Gastrocnemius medialis (tissue), 4 donors: Measurements from ENCODE around the gene MLIP. TPM values are rescaled to one million over a fixed set of nuclear protein-coding genes. Genes with fewer than 3 reads are reported as not detected.

Experiments
- ATAC-seq, 2 donors: fragments of 150-250 bp; one replicate each; pipeline ENCODE4 v1.9.1; 2016
- DNase-seq, 2 donors: peaks; one replicate each; pipeline ENCODE4 v3.0.0-alpha.2; 2019
- H3K27ac ChIP-seq, 4 donors: fragments of 200-600 bp; sonication (generic); 1 replicate in 1 of 4; 2 replicates in 3 of 4; pipeline ENCODE4 v1.5.1; 2016 to 2018; ENCODE audit warnings: mild to moderate bottlenecking in 2 of 4, moderate library complexity in 1 of 4
- H3K27me3 ChIP-seq, 3 donors: fragments of 200-600 bp; sonication (generic) in 2 of 3; 1 replicate in 1 of 3; 2 replicates in 2 of 3; pipeline versions ENCODE4 v1.5.1 to v1.6.0; 2016 to 2019; ENCODE audit warnings: mild to moderate bottlenecking in 1 of 3, moderate library complexity in 1 of 3
- H3K36me3 ChIP-seq, 2 donors: fragments of 200-600 bp; sonication (generic) in 1 of 2; one replicate each; pipeline ENCODE4 v1.5.1; 2017 to 2018
- H3K4me1 ChIP-seq, 2 donors: fragments of 200-600 bp; sonication (generic) in 1 of 2; one replicate each; pipeline ENCODE4 v1.5.1; 2016 to 2017; ENCODE audit warnings: mild to moderate bottlenecking in 2 of 2
- H3K4me3 ChIP-seq, 4 donors: fragments of 200-600 bp; sonication (generic) in 3 of 4; 1 replicate in 1 of 4; 2 replicates in 3 of 4; pipeline ENCODE4 v1.5.1; 2016 to 2019; ENCODE audit warnings: mild to moderate bottlenecking in 2 of 4
- H3K9me3 ChIP-seq, 3 donors: fragments of 200-600 bp; sonication (generic) in 2 of 3; 1 replicate in 1 of 3; 2 replicates in 2 of 3; pipeline ENCODE4 v1.5.1; 2016 to 2019
- CTCF ChIP-seq, 5 experiments: fragments of 450-650 bp in 3 of 5; fragments of 200-600 bp in 2 of 5; sonication (generic) in 2 of 5; IDR thresholded peaks in 4 of 5; conservative IDR thresholded peaks in 1 of 5; 1 replicate in 4 of 5; 2 replicates in 1 of 5; pipeline ENCODE4 v1.5.1; 2016 to 2019; ENCODE audit warnings: antibody characterized with exemption in 5 of 5, mild to moderate bottlenecking in 3 of 5, moderate library complexity in 3 of 5
- POLR2A ChIP-seq, 2 donors: fragments of 450-650 bp; IDR thresholded peaks; one replicate each; pipeline ENCODE4 v1.6.1; 2017; ENCODE audit warnings: antibody characterized with exemption in 2 of 2, mild to moderate bottlenecking in 2 of 2, moderate library complexity in 2 of 2
- in situ Hi-C, 4 donors: fragments of 200-750 bp; cut with MboI; loops; one replicate each; pipeline versions ENCODE4 v1.15.0 to v1.8.0; 2017; ENCODE audit warnings: low sequenced_read_pairs in 4 of 4
- intact Hi-C: fragments of 100-400 bp; cut with DNase I; formaldehyde crosslinking; loops from one replicate; pipeline ENCODE4 v1.15.1; 2023; ENCODE audit warnings: low total_unique reads
- total RNA-seq, 4 donors: library from RNA; depleted of rRNA; stranded (reverse); fragments of >200 nt; gene quantifications; one replicate each; pipeline versions ENCODE4 v1.1.0 to v1.2.3, GENCODE V29; 2016

The MLIP gene
- total RNA-seq, 4 donors from 2014 or later, result 130 to 200 (median 160) TPM

DNA sequence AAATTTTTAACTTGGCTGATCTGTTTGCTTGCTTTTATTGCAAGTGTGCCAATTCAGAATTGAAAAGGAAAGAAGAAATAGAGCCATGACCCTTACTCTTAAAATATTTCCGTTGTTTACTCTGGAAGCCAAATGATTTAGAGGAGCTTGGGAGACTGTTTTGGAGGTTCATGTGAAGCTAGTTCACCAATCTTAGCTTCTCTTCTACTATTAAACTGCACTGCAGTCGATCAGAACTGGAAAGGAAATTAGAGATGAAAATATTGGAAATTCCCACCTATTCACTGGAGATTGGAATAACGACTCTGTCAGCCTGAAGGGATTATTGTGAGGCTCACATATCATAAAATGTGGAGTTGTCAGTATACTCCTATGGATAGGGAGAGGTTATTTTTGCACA lies 81.8 kb downstream of the MLIP start:
- no peak overlapping the region for H3K4me3 ChIP-seq
- peaks cover 0 to 32% of the 10 kb centered on the region in 2 donors for H3K36me3 ChIP-seq
- TF ChIP-seq POLR2A (IDR thresholded peaks at IDR 0.05), result no peak
- TF ChIP-seq CTCF (IDR thresholded peaks at IDR 0.05 in 4 of 5, conservative IDR thresholded peaks at IDR 0.05 in 1 of 5), result no peak
- intact Hi-C loops, result no loop called here
- H3K27me3 ChIP-seq, result no peaks in the 10 kb centered on the region
- DNase-seq, result no peak
- H3K9me3 ChIP-seq, result no peaks in the 10 kb centered on the region
- H3K4me1 ChIP-seq, result peaks cover 0 to 8% of the 10 kb centered on the region in 2 donors
- no peak for ATAC-seq
- H3K27ac ChIP-seq, result peak overlapping the region in 3 of 4 donors; percentile 23 to 51 (median 27)
- in situ Hi-C loops, result no loop called here

- Histone ChIP-seq H3K4me1 (peaks cover 0 to 8% of the 10 kb centered on the region in 2 donors), H3K4me3 (no peak overlapping the region), H3K27me3 (no peaks in the 10 kb centered on the region), H3K9me3 (no peaks in the 10 kb centered on the region), H3K36me3 (peaks cover 0 to 29% of the 10 kb centered on the region in 2 donors), H3K27ac (peak overlapping the region in 3 of 4 donors; percentile 23 to 51 (median 27))
- in situ Hi-C loops (no loop called here), intact Hi-C loops (no loop called here)
- ATAC-seq (no peak), DNase-seq (no peak)
- TF ChIP-seq POLR2A (IDR thresholded peaks at IDR 0.05), result no peak
- no peak for TF ChIP-seq CTCF (IDR thresholded peaks at IDR 0.05 in 4 of 5, conservative IDR thresholded peaks at IDR 0.05 in 1 of 5)
Measured at GRCh38 chr6:54193560-54193959, 82.3 kb downstream of the MLIP start.

- Histone ChIP-seq H3K27me3 (no peaks in the 10 kb centered on the region), H3K4me1 (peaks cover 0 to 8% of the 10 kb centered on the region in 2 donors), H3K4me3 (no peak overlapping the region), H3K36me3 (peaks cover 0 to 28% of the 10 kb centered on the region in 2 donors), H3K27ac (peak overlapping the region in 2 of 4 donors; percentile 27 to 31), H3K9me3 (no peaks in the 10 kb centered on the region)
- intact Hi-C loops (no loop called here), in situ Hi-C loops (no loop called here)
- TF ChIP-seq CTCF (IDR thresholded peaks at IDR 0.05 in 4 of 5, conservative IDR thresholded peaks at IDR 0.05 in 1 of 5) (no peak), POLR2A (IDR thresholded peaks at IDR 0.05) (no peak)
- peak in 1 of 2 donors; percentile 22 for ATAC-seq
- no peak for DNase-seq
Measured at GRCh38 chr6:54194067-54194466, 82.8 kb downstream of the MLIP start.

DNA sequence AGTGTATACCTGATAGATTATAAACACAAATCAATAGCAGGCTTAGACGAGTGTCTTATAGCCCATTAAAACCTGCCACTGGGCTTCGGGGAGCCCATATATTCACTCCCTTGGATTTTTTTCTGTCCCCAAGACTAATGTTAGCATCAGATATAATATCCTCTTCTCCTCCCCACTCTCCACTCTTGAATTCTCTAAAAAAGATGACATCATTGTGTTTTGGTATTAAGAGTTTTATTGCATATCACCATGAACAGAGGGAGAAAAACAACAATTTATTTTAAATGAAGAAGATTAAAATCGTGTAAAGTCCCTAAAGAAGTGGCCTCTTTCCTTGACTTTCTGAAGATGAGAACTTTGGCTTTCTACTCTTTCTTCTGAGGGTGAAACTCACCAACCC lies 84.4 kb downstream of the MLIP start:
- in situ Hi-C loops, result no loop called here
- ATAC-seq, result no peak
- Histone ChIP-seq H3K4me3 (no peak overlapping the region), H3K36me3 (peaks cover 0 to 15% of the 10 kb centered on the region in 2 donors), H3K27ac (no peak overlapping the region), H3K9me3 (no peaks in the 10 kb centered on the region), H3K27me3 (no peaks in the 10 kb centered on the region), H3K4me1 (peaks cover 0 to 8% of the 10 kb centered on the region in 2 donors)
- intact Hi-C loops, result no loop called here
- no peak for TF ChIP-seq CTCF (IDR thresholded peaks at IDR 0.05 in 4 of 5, conservative IDR thresholded peaks at IDR 0.05 in 1 of 5)
- TF ChIP-seq POLR2A (IDR thresholded peaks at IDR 0.05), result no peak
- DNase-seq, result no peak

DNA sequence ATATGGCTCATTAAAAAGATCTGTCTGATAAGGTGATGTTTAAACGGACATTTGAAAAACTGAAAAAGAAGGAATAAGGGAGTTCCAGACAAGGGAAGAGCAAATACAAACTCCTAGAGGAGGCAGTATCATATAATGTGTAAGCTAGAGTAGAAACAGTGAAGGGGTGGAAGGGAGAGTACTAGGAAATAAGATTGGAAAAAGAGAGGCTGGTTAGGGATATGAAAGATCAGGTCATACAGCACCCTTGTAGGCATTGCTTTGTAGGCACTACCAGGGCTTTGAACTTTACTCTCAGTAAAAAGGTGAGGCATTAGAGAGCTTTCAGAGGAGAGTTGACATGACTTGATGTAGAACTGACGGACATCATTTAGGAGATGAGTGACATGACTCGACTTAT lies 85.7 kb downstream of the MLIP start:
- peaks cover 0 to 15% of the 10 kb centered on the region in 2 donors for H3K36me3 ChIP-seq
- H3K27me3 ChIP-seq, result no peaks in the 10 kb centered on the region
- peaks cover 0 to 8% of the 10 kb centered on the region in 2 donors for H3K4me1 ChIP-seq
- H3K4me3 ChIP-seq, result no peak overlapping the region
- intact Hi-C loops, result no loop called here
- no peak for ATAC-seq
- no peak for TF ChIP-seq CTCF (IDR thresholded peaks at IDR 0.05 in 4 of 5, conservative IDR thresholded peaks at IDR 0.05 in 1 of 5)
- no peak for TF ChIP-seq POLR2A (IDR thresholded peaks at IDR 0.05)
- in situ Hi-C loops, result no loop called here
- no peaks in the 10 kb centered on the region for H3K9me3 ChIP-seq
- DNase-seq, result no peak
- H3K27ac ChIP-seq, result no peak overlapping the region
